ENCODE results near the gene CLINT1.

- TF ChIP-seq CTCF (IDR thresholded peaks at IDR 0.05), result no peak
- no peak for TF ChIP-seq POLR2A (IDR thresholded peaks at IDR 0.05)
Measured at GRCh38 chr5:157893611-157894010, 34.7 kb upstream of the CLINT1 start.
